CD4-positive, alpha-beta T cell treated with Interleukin-10 for 1 hour (primary cell): ENCODE results near the gene JOSD1.
"Not testable (repeated sequence)": the region's sequence is repeated elsewhere in the genome, so short reads cannot be mapped to it uniquely, and the experiment has no call there.

Experiments
- DNase-seq: peaks from one replicate; pipeline ENCODE4 v3.0.0-alpha.2; 2020

The JOSD1 gene

GRCh38 chr22:38675833-38676232 lies 24.9 kb downstream of the JOSD1 start:
- no peak for DNase-seq

- DNase-seq = no peak
Observed at GRCh38 chr22:38674888-38675287, 25.9 kb downstream of the JOSD1 start.

- DNase-seq = peak; percentile 37
Observed at GRCh38 chr22:38657045-38657909, 43.5 kb downstream of the JOSD1 start.

DNA sequence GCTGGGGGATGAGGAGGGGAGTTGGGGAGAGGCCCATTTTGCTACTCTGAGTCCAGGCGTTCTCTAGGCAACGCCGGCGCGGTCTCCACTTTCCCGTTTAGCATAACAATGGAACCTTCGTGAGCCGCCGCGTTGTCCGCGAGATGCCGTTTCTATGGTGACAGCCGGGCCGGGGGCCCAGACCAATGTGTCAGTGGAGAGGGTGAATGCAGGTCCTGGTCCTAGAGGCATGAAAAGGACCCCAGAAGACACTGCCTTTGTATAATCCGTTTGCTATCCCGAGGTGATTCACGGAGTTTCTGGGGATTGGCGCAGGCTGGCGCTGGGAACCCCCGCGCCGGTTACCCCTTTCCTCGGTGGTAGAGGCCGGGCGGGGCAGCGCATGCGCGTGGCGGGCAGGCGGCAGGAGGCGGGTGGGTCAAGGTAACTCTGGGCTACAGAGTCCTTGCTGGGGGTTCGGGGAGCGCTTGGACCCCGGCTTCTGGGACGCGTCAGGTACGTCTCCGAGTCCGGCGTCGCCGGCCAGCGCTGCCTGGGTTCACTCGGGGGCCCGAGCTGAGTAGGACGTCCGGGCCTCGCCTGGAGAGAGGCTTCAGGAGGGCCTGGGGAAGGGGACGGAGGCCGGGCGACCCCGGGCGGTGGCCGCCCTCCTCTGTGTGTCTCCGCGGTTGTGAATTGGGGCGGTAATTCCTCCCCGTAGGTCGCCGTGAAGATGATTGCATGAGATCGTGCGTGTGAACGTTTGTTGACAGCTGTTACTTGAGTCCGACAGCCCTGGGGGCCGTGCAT lies 44.3 kb downstream of the JOSD1 start, which contains the start of the genes CBY1 and FAM227A:
TSS of gene CBY1 (plus strand) at position 383 of the 789 bp plus-strand sequence. CDS start 11,417 bp downstream, outside the sequence.
TSS of gene FAM227A (minus strand) at position 137 of the 789 bp plus-strand sequence. CDS start 6,224 bp downstream, outside the sequence.
- peak; percentile 88 for DNase-seq

GRCh38 chr22:38655519-38656255 lies 45.1 kb downstream of the JOSD1 start:
- no peak for DNase-seq

DNA sequence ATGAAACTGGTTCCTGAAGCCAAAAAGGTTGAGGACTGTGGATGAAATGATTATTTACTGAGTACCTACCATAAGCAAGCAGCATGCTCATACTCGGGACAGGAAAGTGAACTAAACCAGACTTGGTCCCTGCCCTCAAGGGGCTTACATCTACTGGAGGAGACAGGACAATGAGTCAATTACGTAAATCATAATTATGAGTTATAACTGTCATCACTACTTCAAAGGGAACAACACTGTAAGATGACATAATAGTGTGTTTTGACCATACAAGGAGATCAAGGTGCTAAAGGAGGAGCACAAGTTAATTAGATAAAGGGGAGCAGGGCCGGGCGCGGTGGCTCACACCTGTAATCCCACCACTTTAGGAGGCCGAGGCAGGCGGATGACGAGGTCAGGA lies 47.0 kb downstream of the JOSD1 start:
- DNase-seq = no peak

DNA sequence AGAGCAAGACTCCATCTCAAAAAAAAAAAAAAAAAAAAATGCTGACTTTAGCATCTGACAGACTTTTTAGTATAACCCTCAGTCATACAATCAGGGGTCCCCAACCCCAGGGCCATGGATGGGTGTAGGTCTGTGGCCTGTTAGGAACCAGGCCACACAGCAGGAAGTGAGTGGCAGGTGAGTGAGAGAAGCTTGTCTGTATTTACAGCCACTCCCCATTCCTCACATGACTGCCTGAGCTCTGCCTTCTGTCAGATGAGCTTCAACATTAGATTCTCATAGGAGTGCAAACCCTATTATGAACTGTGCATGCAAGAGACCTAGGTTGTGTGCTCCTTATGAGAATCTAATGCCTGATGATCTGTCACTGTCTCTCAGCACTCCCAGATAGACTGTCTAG lies 47.9 kb downstream of the JOSD1 start:
- no peak for DNase-seq

GRCh38 chr22:38649841-38650522 lies 50.8 kb downstream of the JOSD1 start:
- no peak for DNase-seq

- no peak for DNase-seq
Observed at GRCh38 chr22:38645430-38645829, 55.3 kb downstream of the JOSD1 start.

- DNase-seq = not testable (repeated sequence)
Observed at GRCh38 chr22:38644245-38644644, 56.5 kb downstream of the JOSD1 start.

DNA sequence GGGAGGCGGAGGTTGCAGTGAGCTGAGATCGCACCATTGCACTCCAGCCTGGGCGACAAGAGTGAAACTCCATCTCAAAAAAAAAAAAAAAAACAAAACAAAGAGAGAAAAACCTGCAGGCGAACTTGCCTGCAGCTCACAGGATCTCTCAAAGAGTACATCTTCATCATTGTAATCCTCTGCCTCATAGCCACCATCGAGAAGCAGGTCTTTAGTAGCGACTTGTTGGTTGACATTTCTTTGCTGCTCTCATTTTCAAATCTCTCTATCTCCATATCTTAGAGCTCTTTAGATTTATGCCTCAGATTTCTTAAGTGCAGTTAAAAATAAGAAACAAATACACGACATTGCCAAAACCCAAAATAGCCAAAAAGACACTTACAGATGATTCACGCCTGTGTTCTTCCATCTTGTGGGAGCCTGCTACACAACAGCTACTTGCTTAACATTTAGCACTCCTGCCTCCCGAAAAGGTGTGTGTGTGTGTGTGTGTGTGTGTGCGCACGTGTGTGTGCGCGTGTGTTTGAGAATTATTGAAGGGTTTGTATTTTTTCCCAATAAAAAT lies 59.2 kb downstream of the JOSD1 start:
- no peak for DNase-seq

GRCh38 chr22:38638728-38639127 lies 62.0 kb downstream of the JOSD1 start:
- DNase-seq = no peak

- DNase-seq = no peak
Observed at GRCh38 chr22:38638216-38638615, 62.5 kb downstream of the JOSD1 start.
